H1 (cell line): Measurements from ENCODE around the gene PLEKHG5. TPM values are rescaled to one million over a fixed set of nuclear protein-coding genes. Genes with fewer than 3 reads are reported as not detected.

ENCODE experiments used
- BRCA1 ChIP-seq: IDR thresholded peaks from 2 replicates; pipeline ENCODE4 v1.6.1; 2012; ENCODE audit warnings: low read depth, low read length, improper control_type of control experiment
- CREB1 ChIP-seq: IDR thresholded peaks from 2 replicates; pipeline ENCODE4 v1.6.1; 2012; ENCODE audit warnings: inconsistent platforms
- CTBP2 ChIP-seq: IDR thresholded peaks from 2 replicates; pipeline ENCODE4 v1.7.0; 2011; ENCODE audit warnings: borderline replicate concordance, mild to moderate bottlenecking, moderate library complexity, mixed read lengths, low read length; ENCODE audit not compliant: insufficient read depth, insufficient read length
- EGR1 ChIP-seq: IDR thresholded peaks from 2 replicates; pipeline ENCODE4 v1.6.1; 2011; ENCODE audit warnings: low read depth, low read length, borderline replicate concordance
- GABPA ChIP-seq: IDR thresholded peaks from 2 replicates; pipeline ENCODE4 v1.6.1; 2011; ENCODE audit warnings: mild to moderate bottlenecking, low read length, moderate library complexity, borderline replicate concordance; ENCODE audit not compliant: insufficient read depth
- GTF2F1 ChIP-seq: IDR thresholded peaks from 2 replicates; pipeline ENCODE4 v1.6.1; 2012; ENCODE audit warnings: low read depth, low read length, improper control_type of control experiment, borderline replicate concordance
- HDAC2 ChIP-seq, 2 experiments: fragments of 300-600 bp in 1 of 2; sonication (generic) in 1 of 2; IDR thresholded peaks; 2 replicates each; pipeline ENCODE4 v1.6.1; 2011 to 2012; ENCODE audit warnings: low read depth in 2 of 2, low read length in 2 of 2, mild to moderate bottlenecking in 2 of 2, moderate library complexity in 2 of 2, borderline replicate concordance in 1 of 2, inconsistent platforms in 1 of 2
- RBBP5 ChIP-seq: IDR thresholded peaks from 2 replicates; pipeline ENCODE4 v1.7.1; 2012; ENCODE audit warnings: low read depth, mild to moderate bottlenecking, inconsistent platforms, low read length, moderate library complexity, borderline replicate concordance
- TAF7 ChIP-seq: optimal IDR thresholded peaks from 2 replicates; pipeline ENCODE3; 2011; ENCODE audit warnings: low read depth, mild to moderate bottlenecking, inconsistent platforms, low read length, moderate library complexity, borderline replicate concordance
- ZNF274 ChIP-seq: IDR thresholded peaks from 2 replicates; pipeline ENCODE4 v1.7.0; 2012; ENCODE audit warnings: low read length, borderline replicate concordance; ENCODE audit errors: extremely low read depth
- polyA plus RNA-seq, 7 experiments: library from polyadenylated mRNA; depleted of rRNA in 3 of 7; stranded (reverse) in 5 of 7; unstranded in 2 of 7; fragments of >200 nt in 5 of 7; fragments of 200-250 nt in 2 of 7; gene quantifications; 1 replicate in 5 of 7; 2 replicates in 1 of 7; 4 replicates in 1 of 7; pipeline versions ENCODE4 v1.2.1 to v1.2.3, GENCODE V29; 2011 to 2013; ENCODE audit warnings: missing spikeins in 2 of 7, mixed read lengths in 2 of 7
- total RNA-seq: library from RNA; stranded (reverse); fragmentation: NEBNext Ultra II Directional; extraction: Animal tissue kit (Norgen Biotek cat#: 25700); gene quantifications from 2 replicates; pipeline ENCODE4 v1.2.1, GENCODE V29; 2021
- TF ChIP-seq, protein P1 (sequence below), 3 experiments: IDR thresholded peaks; 1 replicate in 2 of 3; 2 replicates in 1 of 3; pipeline versions ENCODE4 v1.5.1 to v1.6.1; 2011; ENCODE audit warnings: low read length in 3 of 3, mild to moderate bottlenecking in 3 of 3, inconsistent platforms in 2 of 3, low read depth in 1 of 3, moderate library complexity in 1 of 3; ENCODE audit not compliant: insufficient read depth in 1 of 3; ENCODE audit errors: control extremely low read depth in 1 of 3

Gene PLEKHG5
- total and polyA plus RNA-seq, 2 of the 8 experiments (the other 6 are each of a cell fraction or from before 2014, with no cell fraction given), result 10.4 to 13.8 TPM

DNA sequence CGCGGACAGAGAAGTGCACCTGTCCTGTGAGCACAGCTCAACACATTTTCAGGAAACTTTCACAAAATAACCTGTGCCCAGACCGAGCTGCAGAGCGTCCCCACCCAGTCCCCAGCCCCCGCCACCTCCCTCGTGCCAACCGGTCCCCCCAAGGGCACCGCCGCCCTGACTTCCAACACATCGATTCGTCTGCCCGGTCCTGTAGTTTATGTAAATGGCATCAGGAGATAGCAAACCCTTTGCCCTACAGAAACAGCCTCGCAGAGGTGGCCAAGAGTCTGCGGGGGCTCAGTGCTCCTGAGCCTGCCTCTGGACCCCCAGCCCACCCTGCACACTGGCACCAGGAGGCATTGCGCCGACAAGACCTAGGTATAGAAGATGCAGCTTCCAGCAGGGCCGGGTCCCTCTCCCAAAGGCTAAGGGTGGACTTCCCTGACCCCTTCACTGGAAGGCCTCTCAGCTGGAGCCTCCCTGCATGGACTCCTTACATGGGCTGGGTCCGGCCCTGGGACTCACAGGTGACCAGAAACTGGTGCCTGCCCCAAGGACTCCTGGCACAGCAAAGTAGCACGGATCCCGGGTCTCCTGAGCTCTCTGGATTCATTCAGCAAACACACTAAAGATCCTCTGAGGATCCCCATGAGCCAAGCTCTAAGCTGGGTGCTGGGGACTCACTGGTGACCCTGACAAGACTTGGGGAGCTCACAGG is 6.6 kb upstream of the PLEKHG5 start (continued):
- no peak for TF ChIP-seq ZNF274
- TF ChIP-seq CREB1, result no peak
- TF ChIP-seq GTF2F1, result no peak
- TF ChIP-seq RBBP5, result no peak
- no peak for TF ChIP-seq HDAC2 (IDR thresholded peaks at IDR 0.05; ENCODE audit: borderline replicate concordance in 1 of 2, low read depth in 2 of 2, low read length in 2 of 2)
- TF ChIP-seq CTBP2, result no peak
- TF ChIP-seq EGR1, result no peak
- TF ChIP-seq, protein P1, sequence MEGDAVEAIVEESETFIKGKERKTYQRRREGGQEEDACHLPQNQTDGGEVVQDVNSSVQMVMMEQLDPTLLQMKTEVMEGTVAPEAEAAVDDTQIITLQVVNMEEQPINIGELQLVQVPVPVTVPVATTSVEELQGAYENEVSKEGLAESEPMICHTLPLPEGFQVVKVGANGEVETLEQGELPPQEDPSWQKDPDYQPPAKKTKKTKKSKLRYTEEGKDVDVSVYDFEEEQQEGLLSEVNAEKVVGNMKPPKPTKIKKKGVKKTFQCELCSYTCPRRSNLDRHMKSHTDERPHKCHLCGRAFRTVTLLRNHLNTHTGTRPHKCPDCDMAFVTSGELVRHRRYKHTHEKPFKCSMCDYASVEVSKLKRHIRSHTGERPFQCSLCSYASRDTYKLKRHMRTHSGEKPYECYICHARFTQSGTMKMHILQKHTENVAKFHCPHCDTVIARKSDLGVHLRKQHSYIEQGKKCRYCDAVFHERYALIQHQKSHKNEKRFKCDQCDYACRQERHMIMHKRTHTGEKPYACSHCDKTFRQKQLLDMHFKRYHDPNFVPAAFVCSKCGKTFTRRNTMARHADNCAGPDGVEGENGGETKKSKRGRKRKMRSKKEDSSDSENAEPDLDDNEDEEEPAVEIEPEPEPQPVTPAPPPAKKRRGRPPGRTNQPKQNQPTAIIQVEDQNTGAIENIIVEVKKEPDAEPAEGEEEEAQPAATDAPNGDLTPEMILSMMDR (IDR thresholded peaks at IDR 0.05; ENCODE audit: control extremely low read depth in 1 of 3, insufficient read depth in 1 of 3, low read depth in 1 of 3, low read length in 3 of 3), result no peak
- no peak for TF ChIP-seq GABPA
- TF ChIP-seq BRCA1, result no peak
- no peak for TF ChIP-seq TAF7
